ENCODE results near the gene BRIX1. TPM values are rescaled to one million over a fixed set of nuclear protein-coding genes. Genes with fewer than 3 reads are reported as not detected.
A peak's percentile ranks its signal among the peaks of the same experiment; 100 is the strongest.

Gene BRIX1
- total RNA-seq, 2 experiments from 2014 or later, result 81.2 to 104 TPM

- Mint-ChIP-seq H3K36me3 (ENCODE audit: low read depth) (peaks cover 35% of the 10 kb centered on the region), H3K27me3 (no peaks in the 10 kb centered on the region), H3K4me1 (peaks cover 43% of the 10 kb centered on the region), H3K9me3 (ENCODE audit: low read depth) (no peaks in the 10 kb centered on the region), H3K4me3 (peak within 1 kb of the TSS; percentile 90), H3K27ac (peak within 1 kb of the TSS; percentile 93)
- POLR2A ChIA-PET, result interaction anchor here (0.6 to 2.7 kb wide), 4 partner anchors 10 to 273 kb away, joined by 3 to 84 read pairs (median 3); partner anchors contain the start of genes BRIX1, RAD1 and RAI14
- intact Hi-C loops (cut with DNase I, micrococcal nuclease), result loop anchor here (1.0 to 10.0 kb wide), 9 partner anchors 14 to 1948 kb away; partner anchors contain the start of genes AMACR (in 2 of the 2), BRIX1 (in 2 of the 2), RAD1 (in 2 of the 2) and LMBRD2 (in 1 of the 2)
- CTCF ChIA-PET, result interaction anchor here (0.7 to 3.1 kb wide), 4 partner anchors 11 to 469 kb away, joined by 3 to 23 read pairs (median 3); partner anchors contain the start of genes BRIX1 and RAD1
- DNase-seq, result peak; percentile 99
- peak; percentile 95 for ATAC-seq
These were observed 13.7 kb downstream of the BRIX1 start, which contains the start of gene DNAJC21 for GRCh38 chr5:34929134-34929719. TSS of gene DNAJC21 (plus strand) at chr5:34929559. CDS start at chr5:34929820, 261 bp downstream.

GRCh38 chr5:34929720-34930461 lies 14.4 kb downstream of the BRIX1 start:
- Mint-ChIP-seq H3K27ac (peak overlapping the region; percentile 93), H3K9me3 (ENCODE audit: low read depth) (no peaks in the 10 kb centered on the region), H3K4me3 (peak overlapping the region; percentile 90), H3K36me3 (ENCODE audit: low read depth) (peaks cover 30% of the 10 kb centered on the region), H3K27me3 (no peaks in the 10 kb centered on the region), H3K4me1 (peaks cover 39% of the 10 kb centered on the region)
- intact Hi-C loops (cut with DNase I, micrococcal nuclease), result loop anchor here (1.0 to 10.0 kb wide), 9 partner anchors 15 to 1947 kb away; partner anchors contain the start of genes AMACR (in 2 of the 2), BRIX1 (in 2 of the 2), RAD1 (in 2 of the 2) and LMBRD2 (in 1 of the 2)
- ATAC-seq, result peak; percentile 80
- peak; percentile 90 for DNase-seq
- ChIA-PET POLR2A (interaction anchor here (0.6 to 2.7 kb wide), 4 partner anchors 10 to 274 kb away, joined by 3 to 84 read pairs (median 4); partner anchors contain the start of genes BRIX1, RAD1 and RAI14), CTCF (interaction anchor here (0.7 to 3.1 kb wide), 5 partner anchors 10 to 470 kb away, joined by 3 to 23 read pairs (median 3); partner anchors contain the start of genes BRIX1 and RAD1)

GRCh38 chr5:34930462-34930844 lies 14.9 kb downstream of the BRIX1 start:
- DNase-seq (no peak), ATAC-seq (no peak)
- Mint-ChIP-seq H3K27me3 (no peaks in the 10 kb centered on the region), H3K4me3 (peak overlapping the region; percentile 90), H3K27ac (peak overlapping the region; percentile 93), H3K4me1 (peaks cover 37% of the 10 kb centered on the region), H3K9me3 (ENCODE audit: low read depth) (no peaks in the 10 kb centered on the region), H3K36me3 (ENCODE audit: low read depth) (peaks cover 28% of the 10 kb centered on the region)
- intact Hi-C loops (cut with DNase I, micrococcal nuclease), result no loop called here
- POLR2A ChIA-PET, result interaction anchor here (0.6 to 2.7 kb wide), 3 partner anchors 10 to 15 kb away, joined by 3 to 84 read pairs (median 5); partner anchors contain the start of genes BRIX1 and RAD1
- CTCF ChIA-PET, result interaction anchor here (0.7 to 3.1 kb wide), 4 partner anchors 10 to 325 kb away, joined by 3 to 23 read pairs (median 3); partner anchors contain the start of genes BRIX1 and RAD1

GRCh38 chr5:34930870-34931269 lies 15.4 kb downstream of the BRIX1 start:
- CTCF ChIA-PET, result interaction anchor here (0.7 to 3.1 kb wide), 2 partner anchors 15 to 326 kb away, joined by 3 to 23 read pairs; partner anchors contain the start of genes BRIX1 and RAD1
- peak overlapping the region; percentile 90 for H3K4me3 Mint-ChIP-seq
- H3K9me3 Mint-ChIP-seq (ENCODE audit: low read depth), result no peaks in the 10 kb centered on the region
- peaks cover 35% of the 10 kb centered on the region for H3K4me1 Mint-ChIP-seq
- DNase-seq, result no peak
- H3K27me3 Mint-ChIP-seq, result no peaks in the 10 kb centered on the region
- intact Hi-C loops (cut with DNase I, micrococcal nuclease), result no loop called here
- ATAC-seq, result no peak
- H3K36me3 Mint-ChIP-seq (ENCODE audit: low read depth), result peaks cover 25% of the 10 kb centered on the region
- POLR2A ChIA-PET, result interaction anchor here (0.6 to 2.7 kb wide), 2 partner anchors 13 to 16 kb away, joined by 3 to 84 read pairs; partner anchors contain the start of genes BRIX1 and RAD1
- peak overlapping the region; percentile 93 for H3K27ac Mint-ChIP-seq

GRCh38 chr5:34932947-34933346 lies 17.4 kb downstream of the BRIX1 start:
- Mint-ChIP-seq H3K9me3 (ENCODE audit: low read depth) (no peaks in the 10 kb centered on the region), H3K36me3 (ENCODE audit: low read depth) (peaks cover 25% of the 10 kb centered on the region), H3K4me1 (peaks cover 35% of the 10 kb centered on the region), H3K27ac (no peak overlapping the region), H3K4me3 (no peak overlapping the region), H3K27me3 (no peaks in the 10 kb centered on the region)
- ATAC-seq (no peak), DNase-seq (no peak)
- intact Hi-C loops (cut with DNase I, micrococcal nuclease), result no loop called here
- POLR2A ChIA-PET, result interaction anchor here (1.9 kb wide), 1 partner anchor 18 kb away, joined by 5 read pairs; the partner anchor contains the start of genes BRIX1 and RAD1
- CTCF ChIA-PET, result no interaction called here

GRCh38 chr5:34941936-34942335 lies 26.4 kb downstream of the BRIX1 start:
- Mint-ChIP-seq H3K9me3 (ENCODE audit: low read depth) (no peaks in the 10 kb centered on the region), H3K27me3 (no peaks in the 10 kb centered on the region), H3K4me3 (no peak overlapping the region), H3K36me3 (ENCODE audit: low read depth) (peaks cover 38% of the 10 kb centered on the region), H3K4me1 (no peaks in the 10 kb centered on the region), H3K27ac (no peak overlapping the region)
- POLR2A ChIA-PET, result no interaction called here
- DNase-seq (no peak), ATAC-seq (no peak)
- CTCF ChIA-PET, result no interaction called here
- intact Hi-C loops (cut with DNase I, micrococcal nuclease), result no loop called here

GRCh38 chr5:34944044-34944443 lies 28.5 kb downstream of the BRIX1 start:
- ChIA-PET CTCF (interaction anchor here (1.1 to 1.6 kb wide), 2 partner anchors 29 to 59 kb away, joined by 3 read pairs; partner anchors contain the start of genes BRIX1 and RAD1), POLR2A (no interaction called here)
- DNase-seq (no peak), ATAC-seq (no peak)
- no peak overlapping the region for H3K4me3 Mint-ChIP-seq
- H3K9me3 Mint-ChIP-seq (ENCODE audit: low read depth), result no peaks in the 10 kb centered on the region
- H3K27ac Mint-ChIP-seq, result no peak overlapping the region
- peaks cover 36% of the 10 kb centered on the region for H3K36me3 Mint-ChIP-seq (ENCODE audit: low read depth)
- H3K27me3 Mint-ChIP-seq, result no peaks in the 10 kb centered on the region
- intact Hi-C loops (cut with DNase I, micrococcal nuclease), result no loop called here
- H3K4me1 Mint-ChIP-seq, result no peaks in the 10 kb centered on the region

GRCh38 chr5:34944460-34945047 lies 29.0 kb downstream of the BRIX1 start:
- Mint-ChIP-seq H3K4me1 (no peaks in the 10 kb centered on the region), H3K36me3 (ENCODE audit: low read depth) (peaks cover 39% of the 10 kb centered on the region), H3K4me3 (no peak overlapping the region), H3K9me3 (ENCODE audit: low read depth) (no peaks in the 10 kb centered on the region), H3K27me3 (no peaks in the 10 kb centered on the region), H3K27ac (no peak overlapping the region)
- ATAC-seq (no peak), DNase-seq (no peak)
- ChIA-PET POLR2A (interaction anchor here (0.6 kb wide), 1 partner anchor 286 kb away, joined by 7 read pairs; no protein-coding TSS in a partner anchor), CTCF (interaction anchor here (1.6 kb wide), 1 partner anchor 29 kb away, joined by 3 read pairs; the partner anchor contains the start of genes BRIX1 and RAD1)
- intact Hi-C loops (cut with DNase I, micrococcal nuclease), result no loop called here

GRCh38 chr5:34957321-34957720 lies 41.8 kb downstream of the BRIX1 start:
- H3K4me1 Mint-ChIP-seq, result peaks cover 13% of the 10 kb centered on the region
- ATAC-seq (no peak), DNase-seq (no peak)
- peaks cover 14% of the 10 kb centered on the region for H3K36me3 Mint-ChIP-seq (ENCODE audit: low read depth)
- ChIA-PET CTCF (interaction anchor here (0.7 to 1.4 kb wide), 5 partner anchors 35 to 1121 kb away, joined by 3 to 5 read pairs (median 3); no protein-coding TSS in a partner anchor), POLR2A (no interaction called here)
- no peak overlapping the region for H3K4me3 Mint-ChIP-seq
- H3K27me3 Mint-ChIP-seq, result no peaks in the 10 kb centered on the region
- no peaks in the 10 kb centered on the region for H3K9me3 Mint-ChIP-seq (ENCODE audit: low read depth)
- H3K27ac Mint-ChIP-seq, result no peak overlapping the region
- intact Hi-C loops (cut with DNase I, micrococcal nuclease), result no loop called here

- DNase-seq (peak; percentile 14), ATAC-seq (peak; percentile 56)
- Mint-ChIP-seq H3K27me3 (no peaks in the 10 kb centered on the region), H3K9me3 (ENCODE audit: low read depth) (no peaks in the 10 kb centered on the region), H3K27ac (peak overlapping the region; percentile 67), H3K36me3 (ENCODE audit: low read depth) (peaks cover 13% of the 10 kb centered on the region), H3K4me3 (no peak overlapping the region), H3K4me1 (peaks cover 13% of the 10 kb centered on the region)
- intact Hi-C loops (cut with DNase I, micrococcal nuclease), result loop anchor here (1.0 to 2.0 kb wide), 2 partner anchors 45 kb away; no protein-coding TSS in a partner anchor
- ChIA-PET POLR2A (no interaction called here), CTCF (interaction anchor here (0.5 to 1.4 kb wide), 5 partner anchors 34 to 1120 kb away, joined by 3 read pairs; no protein-coding TSS in a partner anchor)
These were observed 42.6 kb downstream of the BRIX1 start for GRCh38 chr5:34957857-34958690.
